ENCODE results near the gene PTPRD.

The PTPRD gene

DNA sequence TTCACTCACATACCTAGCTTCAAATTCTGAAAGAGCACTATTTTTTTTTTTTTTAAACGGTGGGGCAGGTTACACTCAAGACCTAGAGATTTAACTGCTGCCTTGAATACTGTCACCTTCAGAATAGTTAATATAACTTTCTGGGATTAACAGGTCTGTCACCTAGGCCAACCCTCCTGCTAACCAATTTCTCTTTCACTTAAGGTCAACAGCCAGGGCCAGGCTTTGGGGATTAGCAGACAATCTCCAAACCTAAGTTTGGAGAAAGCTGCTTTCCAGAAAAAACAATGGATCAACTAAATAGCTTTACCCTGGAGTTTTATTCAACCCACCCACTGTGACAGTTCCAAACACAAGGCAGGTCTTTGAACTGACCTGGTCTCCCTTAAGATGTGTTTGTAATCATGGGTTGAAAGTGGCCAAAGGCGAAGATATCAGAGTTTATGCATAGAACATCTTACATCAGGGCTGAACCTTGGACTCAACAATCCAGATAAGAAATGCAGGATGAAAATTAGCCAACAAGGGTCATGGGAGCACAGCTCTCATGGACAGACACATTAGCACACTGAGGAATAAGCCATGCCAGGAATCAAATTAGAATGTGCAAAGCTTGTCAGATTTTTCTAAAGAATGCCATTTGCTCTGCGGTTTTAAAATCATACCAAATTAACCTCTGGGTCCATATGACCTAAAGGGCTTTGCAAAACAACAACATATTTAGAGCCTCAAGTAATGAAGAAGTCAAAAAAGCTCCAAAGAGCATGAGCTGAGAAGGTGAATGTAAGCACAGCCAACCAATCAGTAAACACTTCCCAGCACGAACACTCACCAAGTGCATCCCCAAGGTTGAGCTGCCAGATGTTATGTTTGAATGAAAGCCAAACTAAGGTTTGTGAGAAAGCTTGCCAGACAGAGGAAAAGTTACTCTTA is 2274.7 kb downstream of the PTPRD start:
- DNase-seq = no peak

DNA sequence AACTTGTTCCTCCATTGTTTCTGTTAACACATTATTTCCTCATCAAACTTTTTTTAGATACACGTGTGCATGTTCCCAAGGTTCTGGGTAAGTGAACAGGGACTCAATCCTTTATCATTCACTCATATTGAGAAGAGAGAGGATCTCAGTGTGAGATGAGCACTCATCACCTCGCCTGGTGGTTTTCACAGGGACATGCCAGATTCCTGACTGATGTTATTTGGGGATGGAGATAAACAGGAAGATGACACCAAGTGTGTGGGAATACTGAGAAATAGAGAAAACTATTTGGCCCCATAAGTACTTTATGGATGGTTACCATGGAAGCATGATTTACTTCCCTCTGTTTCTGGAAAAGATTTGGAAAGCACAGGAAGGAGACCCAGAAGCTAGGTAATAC is 2279.9 kb downstream of the PTPRD start:
- DNase-seq = no peak

DNA sequence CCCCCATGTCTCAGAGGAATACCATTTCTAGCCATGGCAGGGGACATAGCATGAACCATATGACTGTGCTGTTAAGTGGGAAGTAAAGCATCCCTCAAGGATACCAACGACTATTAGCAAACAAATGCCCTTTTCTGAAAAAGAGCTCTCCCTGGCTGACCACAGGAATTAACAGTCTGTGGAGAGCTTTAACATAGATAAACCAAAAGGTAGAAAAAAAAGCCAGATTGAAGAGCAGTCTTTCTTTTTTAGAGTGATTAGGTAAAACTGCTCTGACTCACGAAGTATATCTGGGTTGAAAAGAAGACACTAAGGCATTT is 2280.5 kb downstream of the PTPRD start:
- DNase-seq = no peak

DNA sequence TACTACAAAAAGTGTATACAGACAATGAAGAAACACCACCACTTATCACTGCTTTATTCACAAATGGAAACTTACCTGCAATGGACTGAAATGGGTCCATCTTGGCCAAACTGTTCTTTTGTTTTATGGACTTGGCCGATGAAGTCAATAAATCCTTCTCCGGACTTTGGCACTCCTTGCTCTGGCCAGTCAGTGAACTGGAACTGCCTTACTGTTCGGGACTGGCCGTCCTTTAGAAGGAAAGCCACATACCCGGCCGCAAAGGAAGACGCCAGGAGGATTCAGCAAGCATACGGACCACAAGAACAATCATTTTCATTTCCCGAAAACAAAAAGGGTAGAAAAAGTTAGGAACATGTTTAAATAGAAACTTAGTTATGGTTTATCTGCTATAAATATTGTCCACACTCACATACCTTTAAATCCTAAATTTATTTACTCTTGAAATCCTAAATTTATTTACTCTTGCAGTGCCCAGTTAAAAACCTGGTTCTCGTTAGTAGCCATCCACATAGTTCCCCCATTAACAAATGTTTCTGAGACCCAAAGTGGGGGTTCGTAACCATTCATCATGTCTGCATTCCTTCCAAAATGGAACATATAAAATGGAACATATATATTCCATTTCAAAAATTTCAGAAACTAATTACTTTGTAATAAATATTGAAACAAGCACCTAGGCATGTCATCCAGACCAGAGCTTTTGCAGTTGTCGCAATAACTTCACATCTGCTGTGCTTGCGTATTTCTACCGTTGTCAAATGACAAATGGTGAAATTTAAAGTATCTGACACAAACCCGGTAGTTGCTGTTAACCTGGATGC is 2281.1 kb downstream of the PTPRD start:
- no peak for DNase-seq

DNA sequence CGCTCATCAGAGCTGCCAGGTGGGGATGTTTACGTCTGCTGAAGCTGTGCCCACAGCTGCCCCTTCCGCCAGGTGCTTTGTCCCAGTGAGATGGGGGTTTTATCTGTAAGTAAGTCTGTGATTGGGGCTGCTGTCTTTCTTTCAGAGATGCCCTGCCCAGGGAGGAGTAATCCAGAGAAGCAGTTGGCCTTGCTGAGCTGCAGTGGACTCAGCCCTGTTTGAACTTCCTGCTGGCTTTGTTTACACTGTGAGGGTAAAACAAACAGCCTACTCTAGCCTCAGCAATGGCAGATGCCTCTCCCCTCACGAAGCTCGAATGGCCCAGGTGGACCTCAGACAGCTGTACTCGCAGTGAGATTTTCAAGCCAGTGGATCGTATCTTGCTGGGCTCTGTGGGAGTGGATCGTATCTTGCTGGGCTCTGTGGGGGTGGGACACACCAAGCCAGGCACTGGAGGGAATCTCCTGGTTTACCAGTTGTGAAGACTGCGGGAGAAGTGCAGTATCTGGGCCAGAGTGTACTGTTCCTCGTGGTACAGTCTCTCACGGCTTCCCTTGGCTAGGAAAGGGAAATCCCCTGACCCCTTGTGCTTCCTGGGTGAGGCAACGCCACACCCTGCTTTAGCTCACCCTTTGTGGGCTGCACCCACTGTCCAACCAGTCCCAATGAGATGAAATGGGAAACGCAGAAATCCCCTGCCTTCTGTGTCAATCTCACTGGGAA is 2283.1 kb downstream of the PTPRD start:
- no peak for DNase-seq

DNA sequence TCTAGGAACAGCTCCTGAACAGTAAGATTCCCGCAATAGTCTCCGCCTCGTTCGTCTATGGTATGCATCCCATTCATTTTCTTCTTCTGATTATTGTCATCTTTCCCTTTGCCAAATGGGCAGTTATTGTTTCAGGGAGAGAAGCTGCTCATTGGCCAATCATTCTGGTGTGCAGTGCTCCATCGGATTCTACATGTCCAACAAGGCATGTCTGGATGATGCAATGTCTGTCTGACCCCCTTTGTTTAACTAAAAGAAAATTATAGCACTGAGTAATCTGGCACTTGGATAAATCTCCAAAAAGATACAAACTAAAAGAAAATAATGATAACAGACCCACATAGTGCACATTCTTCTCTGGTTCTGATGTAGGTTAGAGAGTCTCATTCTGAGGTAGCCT is 2297.6 kb downstream of the PTPRD start:
- no peak for DNase-seq

DNA sequence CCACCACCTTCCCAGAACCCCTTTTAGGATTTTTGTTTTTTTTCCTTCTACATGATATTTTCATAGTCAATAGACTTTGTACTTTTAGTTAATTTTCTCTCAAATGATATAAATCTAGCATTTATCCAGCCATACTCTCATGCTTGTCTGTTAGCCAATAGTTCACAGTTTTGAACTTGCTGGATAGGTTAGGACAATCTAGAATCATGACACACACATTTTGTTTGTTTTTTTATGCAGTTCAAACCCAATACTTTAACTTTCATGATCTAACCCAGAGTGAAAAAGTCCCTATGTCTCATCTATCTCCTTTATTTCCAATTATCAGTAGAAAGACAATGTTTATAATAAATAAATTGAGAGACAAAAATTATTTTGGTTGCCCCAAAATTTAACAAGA is 2303.5 kb downstream of the PTPRD start:
- no peak for DNase-seq

DNA sequence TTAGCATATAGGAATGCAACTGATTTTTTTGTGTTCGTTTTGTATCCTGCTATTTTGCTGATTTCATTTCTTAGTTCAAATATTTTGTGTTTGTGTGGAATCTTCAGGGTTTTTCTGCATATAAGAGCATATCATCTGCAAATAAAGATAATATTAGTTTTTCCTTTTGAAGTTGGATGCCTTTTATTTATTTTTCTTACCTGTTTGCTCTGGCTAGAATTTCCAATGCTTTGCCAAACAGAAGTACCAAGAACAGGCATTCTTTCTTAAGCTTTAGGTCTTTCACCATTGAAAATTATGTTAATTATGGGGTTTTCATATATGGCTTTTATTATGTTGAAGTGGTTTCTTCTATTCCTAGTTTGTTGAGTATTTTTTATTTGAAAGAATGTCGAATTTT is 2308.1 kb downstream of the PTPRD start:
- DNase-seq = no peak

DNA sequence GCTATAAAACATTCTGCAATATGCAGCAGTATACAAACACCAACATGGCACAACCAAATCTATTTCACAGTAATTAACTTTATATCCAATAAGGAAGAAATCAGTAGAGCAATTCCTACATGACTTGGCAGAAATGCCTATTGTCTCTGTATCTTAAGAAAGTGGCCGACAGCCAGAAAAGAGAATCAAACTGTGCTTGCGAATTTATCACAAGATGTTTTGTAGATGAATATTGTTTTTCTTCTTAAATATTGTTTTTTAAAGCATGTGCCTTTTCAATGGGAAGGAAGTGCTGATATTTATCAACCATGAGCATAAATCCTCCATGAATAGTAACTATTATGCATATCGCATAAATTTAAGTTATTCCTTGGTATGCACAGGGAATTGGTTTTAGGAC is 2311.5 kb downstream of the PTPRD start:
- DNase-seq = no peak

DNA sequence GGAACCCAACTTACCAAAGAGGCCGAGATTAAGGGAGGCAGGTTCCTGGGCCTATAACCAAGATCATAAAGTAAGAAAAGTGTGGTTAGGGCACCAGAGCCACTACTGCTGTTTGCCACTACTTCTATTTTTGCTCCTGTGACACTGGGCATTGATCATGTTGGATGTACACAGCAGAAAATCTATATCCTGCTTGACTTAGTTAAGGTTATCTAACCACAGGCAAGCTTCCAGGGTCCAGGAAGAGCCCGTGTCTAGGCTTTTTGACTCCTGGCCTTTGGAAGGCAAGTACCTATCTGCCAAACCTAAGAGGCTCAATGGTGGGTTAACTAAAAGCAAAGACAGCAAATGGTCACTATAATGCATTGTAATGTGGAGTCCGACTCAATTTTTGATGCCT is 2315.8 kb downstream of the PTPRD start:
- no peak for DNase-seq

DNA sequence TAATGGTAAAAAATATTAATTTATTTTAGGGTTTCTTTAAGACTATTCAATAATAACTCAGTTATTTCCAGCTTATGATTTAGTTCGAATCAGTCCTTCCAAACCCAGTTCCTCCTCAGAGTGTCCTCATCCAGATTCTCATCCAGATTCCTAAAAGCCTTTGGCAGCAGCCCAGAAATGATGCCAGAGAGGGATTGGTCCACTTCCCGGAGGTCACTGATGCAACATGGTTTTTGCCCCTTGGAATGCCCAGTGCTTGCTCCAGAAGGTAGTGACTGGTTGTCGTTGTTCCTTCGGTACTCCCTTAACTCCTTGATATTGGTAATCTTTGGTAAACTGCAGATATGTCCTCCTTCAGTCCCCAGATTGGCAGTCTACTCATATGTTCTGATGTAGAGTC is 2320.1 kb downstream of the PTPRD start:
- DNase-seq = no peak

DNA sequence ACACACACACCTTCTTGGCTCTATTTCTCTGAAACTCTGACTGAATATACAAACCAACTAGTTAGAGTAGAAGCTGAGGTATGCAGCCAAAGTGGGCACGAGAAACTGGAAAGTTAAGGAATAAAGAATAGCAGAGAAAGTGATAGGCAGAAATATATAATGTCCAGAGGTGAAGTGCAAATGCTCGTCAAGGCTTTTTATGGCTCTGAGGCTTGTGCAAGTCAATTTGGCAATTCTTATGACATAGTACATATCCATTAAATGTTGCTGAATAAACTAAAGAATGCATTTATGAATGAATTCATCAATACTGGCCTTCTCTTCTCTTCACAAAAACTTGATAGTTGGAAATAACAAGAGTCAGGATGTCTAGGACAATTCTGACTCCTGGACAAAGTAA is 2323.1 kb downstream of the PTPRD start:
- DNase-seq = no peak

DNA sequence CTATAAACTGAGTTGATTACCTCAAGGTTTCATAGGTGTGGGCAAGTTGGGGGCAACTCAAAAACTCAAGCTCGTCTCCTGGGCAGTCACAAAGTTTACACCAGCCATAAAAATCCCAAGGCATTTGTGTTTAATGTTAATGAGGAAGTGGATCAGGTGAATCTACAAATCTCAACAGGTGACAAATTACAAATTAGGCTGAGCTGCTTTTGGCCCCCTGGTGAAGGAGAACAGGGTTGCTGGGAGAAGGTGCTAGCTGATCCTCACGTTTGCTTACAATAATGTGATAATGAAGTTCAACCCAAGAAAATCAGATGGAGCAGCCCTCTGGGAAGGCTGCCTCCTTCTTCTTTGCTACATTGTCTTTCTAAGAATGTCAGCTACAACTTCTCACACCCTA is 2324.8 kb downstream of the PTPRD start:
- no peak for DNase-seq

DNA sequence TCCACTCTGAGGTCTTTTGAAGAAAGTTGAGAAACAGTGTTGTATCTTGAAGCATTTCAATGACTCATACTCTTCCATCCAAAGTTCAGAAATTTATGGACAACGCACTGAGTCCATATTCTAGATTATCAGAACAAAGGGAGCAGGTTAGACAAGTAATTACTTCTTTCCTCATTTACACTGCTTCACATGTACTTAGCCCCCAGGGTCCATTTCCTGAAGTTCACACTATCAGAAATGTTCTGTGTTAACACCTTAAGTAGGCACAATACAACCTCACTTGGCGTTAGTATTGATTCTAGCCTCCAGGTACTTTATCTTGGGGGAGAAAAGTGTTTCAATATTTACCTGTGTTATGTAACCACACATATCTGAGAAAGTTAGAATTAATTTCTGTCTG is 2325.3 kb downstream of the PTPRD start:
- no peak for DNase-seq

DNA sequence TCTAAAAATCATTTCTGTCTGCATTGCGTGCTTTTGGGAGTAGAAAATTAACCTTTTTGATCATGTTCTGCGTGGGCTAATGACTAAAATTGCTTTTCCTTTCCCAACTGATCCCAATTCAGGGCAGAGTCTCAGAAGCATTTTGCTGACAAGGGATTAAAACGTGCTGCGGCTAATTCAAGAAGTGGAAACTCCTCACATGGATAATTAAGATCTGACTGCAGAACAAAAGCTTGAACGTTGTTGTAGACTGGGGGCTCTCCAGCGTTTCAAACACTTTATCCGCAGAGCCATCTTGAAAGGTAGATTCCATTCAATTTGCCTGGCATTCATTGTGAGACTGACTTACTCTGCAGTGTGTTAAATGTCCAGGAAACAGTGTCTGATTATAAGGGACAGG is 2327.9 kb downstream of the PTPRD start:
- DNase-seq = no peak

DNA sequence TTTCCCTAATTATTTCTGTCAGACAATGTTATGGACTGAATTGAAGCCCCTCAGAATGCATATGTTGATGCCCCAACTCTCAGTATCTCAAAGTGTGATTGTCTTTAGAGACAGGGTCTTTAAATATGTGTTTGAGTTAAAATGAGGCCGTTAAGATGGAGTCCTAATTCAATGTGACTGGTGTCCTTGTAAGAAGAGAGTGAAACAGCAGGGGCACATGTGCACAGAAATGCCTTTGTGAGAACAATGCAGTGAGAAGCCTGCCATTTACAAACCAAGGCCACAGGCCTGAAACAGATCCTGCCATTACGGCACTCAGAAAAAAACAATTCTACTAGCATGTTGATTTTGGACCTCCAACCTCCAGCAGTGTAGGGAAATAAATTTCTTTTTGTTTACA is 2330.3 kb downstream of the PTPRD start:
- DNase-seq = no peak

DNA sequence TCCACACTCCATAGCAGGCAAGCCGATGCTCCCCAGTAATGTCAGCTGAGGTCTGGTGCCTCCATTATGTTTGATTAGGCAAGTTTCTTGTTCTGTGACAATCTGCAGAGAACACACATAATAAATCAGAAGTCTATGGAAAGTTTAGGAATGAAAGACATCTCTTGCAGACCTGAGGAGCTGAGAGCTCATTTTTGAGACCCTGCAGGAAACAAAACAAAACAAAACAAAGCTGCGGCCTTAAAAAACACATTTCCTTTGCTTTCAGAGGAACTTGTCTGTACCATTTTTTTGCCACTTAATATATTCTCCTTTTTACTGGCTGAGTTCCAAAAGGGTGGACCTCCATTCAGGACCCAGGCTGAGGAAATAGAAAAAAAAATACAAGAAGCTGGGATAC is 2332.0 kb downstream of the PTPRD start:
- DNase-seq = no peak

DNA sequence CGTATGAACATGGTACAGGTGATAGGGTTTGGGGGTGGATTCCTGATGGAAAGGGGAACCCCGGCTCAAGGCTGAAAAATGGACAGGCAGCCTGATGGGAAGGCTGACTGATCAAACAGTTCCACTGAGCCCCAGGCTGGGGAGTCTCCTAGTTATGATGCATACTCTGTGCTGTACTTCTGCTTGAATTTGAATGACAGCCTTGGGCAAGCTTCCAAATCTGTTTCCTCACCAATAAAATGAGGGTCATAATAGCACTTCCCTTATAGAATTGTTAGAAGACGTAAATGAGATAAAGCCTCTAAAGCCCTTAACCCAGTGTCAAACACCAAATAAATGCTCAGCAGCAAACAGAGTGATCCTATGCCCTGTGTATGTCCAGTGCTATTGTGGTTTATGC is 2334.8 kb downstream of the PTPRD start:
- no peak for DNase-seq

DNA sequence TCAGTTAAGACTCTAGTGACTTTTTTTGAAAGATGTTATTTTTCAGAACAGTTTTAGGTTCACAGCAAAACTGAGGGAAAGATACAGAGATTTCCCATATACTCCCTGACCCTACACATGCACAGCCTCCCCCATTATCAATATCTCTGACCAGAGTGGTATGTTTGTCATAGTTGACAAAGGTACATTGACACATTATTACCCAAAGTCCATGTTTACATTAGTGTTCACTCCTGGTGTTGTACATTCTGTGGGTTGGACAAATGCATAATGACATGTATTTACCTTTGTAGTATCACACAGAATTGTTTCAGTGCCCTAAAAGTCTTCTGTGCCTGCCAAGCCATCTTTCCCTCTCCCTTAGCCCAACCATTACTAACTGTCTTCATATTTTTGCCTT is 2342.6 kb downstream of the PTPRD start:
- DNase-seq = no peak

DNA sequence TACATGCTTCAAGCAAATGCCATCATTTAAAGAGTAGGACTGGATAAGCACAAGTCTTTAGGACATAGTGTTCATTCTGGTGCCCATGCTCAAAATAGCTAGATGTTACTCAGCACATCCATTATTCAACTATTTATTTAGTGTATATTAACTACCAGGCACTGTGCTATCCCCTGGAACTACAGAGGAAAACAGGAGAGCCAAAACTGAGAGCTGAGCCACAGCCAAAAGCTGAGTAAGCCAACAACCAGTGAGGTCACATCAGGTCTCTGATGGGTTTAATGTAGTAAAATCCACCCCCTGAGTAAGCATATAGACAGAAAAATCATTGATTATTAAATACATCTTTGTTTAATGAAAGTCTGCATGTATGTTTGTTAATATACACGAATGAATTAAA is 2343.9 kb downstream of the PTPRD start:
- DNase-seq = no peak

DNA sequence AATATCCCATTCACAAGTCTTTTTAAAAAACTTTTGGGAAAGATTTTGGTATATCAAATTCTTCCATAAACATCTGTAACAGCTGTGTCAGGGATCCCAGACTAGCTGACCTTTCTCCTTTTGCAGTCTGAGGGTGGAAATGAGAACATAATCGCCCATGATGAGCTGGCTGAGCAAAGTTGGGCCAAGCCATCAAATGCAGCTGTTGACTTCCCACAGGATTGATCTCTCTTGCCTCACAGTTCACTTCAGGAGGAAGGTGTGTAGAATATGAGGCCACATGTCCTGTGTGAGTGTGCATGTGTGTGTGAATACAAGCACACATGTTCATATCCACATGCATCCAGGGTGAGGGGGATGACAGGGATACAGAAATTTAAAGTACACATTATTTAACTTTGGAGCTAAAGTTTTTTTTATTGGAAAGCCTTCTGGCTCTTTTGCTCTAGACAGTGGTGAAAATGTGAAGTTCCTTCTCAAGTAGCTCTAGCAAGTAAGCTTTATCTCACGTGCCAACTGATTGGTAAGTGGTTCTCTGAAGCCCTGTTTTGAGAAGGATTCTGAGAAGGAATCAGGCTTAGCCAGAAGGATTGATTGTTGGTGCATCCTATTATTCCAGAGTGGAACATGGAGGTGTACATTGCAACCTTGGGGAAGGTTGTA is 2344.5 kb downstream of the PTPRD start:
- no peak for DNase-seq

DNA sequence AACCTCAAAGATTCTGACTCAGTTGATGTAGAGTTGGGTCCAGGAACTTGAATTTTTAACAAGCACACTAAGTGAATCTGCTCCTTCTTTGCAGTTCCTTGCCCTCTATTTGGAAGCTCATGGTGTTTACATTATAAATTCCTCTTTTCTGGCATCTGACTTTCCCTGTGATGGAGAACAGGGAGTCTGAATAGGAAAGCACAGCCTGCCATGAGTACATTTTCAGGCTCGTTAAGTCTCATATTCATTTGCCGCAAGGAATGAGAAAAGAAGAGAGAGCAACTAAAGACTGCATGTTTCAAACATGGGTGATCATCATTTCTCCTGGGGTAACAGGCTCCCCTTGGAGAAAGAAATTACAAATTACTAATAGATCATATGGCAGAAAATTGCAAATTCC is 2345.2 kb downstream of the PTPRD start:
- DNase-seq = no peak

DNA sequence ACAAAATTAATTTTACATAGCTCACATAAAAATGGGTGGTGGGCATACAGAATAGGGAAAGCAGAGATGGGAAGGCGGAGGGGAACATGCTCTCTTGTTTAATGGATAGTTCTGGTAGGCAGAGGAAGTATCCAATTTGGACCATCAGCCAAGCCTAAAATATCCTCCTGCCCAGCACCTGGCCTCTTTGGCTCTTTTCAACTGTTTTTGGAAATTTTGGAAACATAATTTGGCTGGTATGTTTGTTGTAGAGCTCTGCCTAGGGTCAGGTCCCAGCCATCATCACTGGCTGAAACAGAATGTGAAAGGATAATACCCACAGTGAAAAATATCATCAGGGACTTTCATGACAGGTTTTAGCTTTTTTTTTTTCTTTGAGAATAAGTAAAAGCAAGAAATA is 2345.9 kb downstream of the PTPRD start:
- DNase-seq = no peak
